WTC11 (cell line): ENCODE results near the gene SULT2B1. TPM values are rescaled to one million over a fixed set of nuclear protein-coding genes. Genes with fewer than 3 reads are reported as not detected.

Source experiments
- ELF4 ChIP-seq: sonication (generic); formaldehyde crosslinking; IDR thresholded peaks from 2 replicates; pipeline ENCODE4 v1.8.1; 2022; ENCODE audit warnings: low read depth, mild to moderate bottlenecking, moderate library complexity, missing genetic modification reagents
- ETV6 ChIP-seq: sonication (generic); formaldehyde crosslinking; IDR thresholded peaks from 2 replicates; pipeline ENCODE4 v1.8.1; 2022; ENCODE audit warnings: mild to moderate bottlenecking, missing genetic modification reagents
- FOXP1 ChIP-seq: sonication (generic); formaldehyde crosslinking; IDR thresholded peaks from 2 replicates; pipeline ENCODE4 v1.8.0; 2022; ENCODE audit warnings: missing genetic modification reagents, mild to moderate bottlenecking, moderate library complexity, borderline replicate concordance
- IRF2 ChIP-seq: sonication (generic); formaldehyde crosslinking; IDR thresholded peaks from 2 replicates; pipeline ENCODE4 v1.8.0; 2022; ENCODE audit warnings: low read depth, missing genetic modification reagents, borderline replicate concordance
- JAZF1 ChIP-seq: fragments of 250-450 bp; sonication (Bioruptor Pico); IDR thresholded peaks from 2 replicates; pipeline ENCODE4 v1.9.0; 2021; ENCODE audit warnings: moderate library complexity, mild to moderate bottlenecking, inconsistent platforms
- KAT7 ChIP-seq: sonication (generic); formaldehyde crosslinking; IDR thresholded peaks from 2 replicates; pipeline ENCODE4 v1.8.1; 2023; ENCODE audit warnings: missing genetic modification reagents, mild to moderate bottlenecking, borderline replicate concordance
- NFYB ChIP-seq: sonication (generic); formaldehyde crosslinking; conservative IDR thresholded peaks from 2 replicates; pipeline ENCODE4 v1.8.0; 2022; ENCODE audit warnings: low read depth, missing genetic modification reagents
- NR1H2 ChIP-seq: sonication (generic); formaldehyde crosslinking; IDR thresholded peaks from 2 replicates; pipeline ENCODE4 v1.9.0; 2021; ENCODE audit warnings: mild to moderate bottlenecking, moderate library complexity, missing genetic modification reagents
- NR2C2 ChIP-seq: sonication (generic); formaldehyde crosslinking; IDR thresholded peaks from 2 replicates; pipeline ENCODE4 v1.8.0; 2022; ENCODE audit warnings: mild to moderate bottlenecking, missing genetic modification reagents
- SMAD3 ChIP-seq: sonication (generic); formaldehyde crosslinking; IDR thresholded peaks from 2 replicates; pipeline ENCODE4 v1.8.0; 2022; ENCODE audit warnings: missing genetic modification reagents, mild to moderate bottlenecking, borderline replicate concordance
- SP1 ChIP-seq: sonication (generic); formaldehyde crosslinking; conservative IDR thresholded peaks from 2 replicates; pipeline ENCODE4 v1.8.1; 2022; ENCODE audit warnings: missing genetic modification reagents
- TP53 ChIP-seq: sonication (generic); formaldehyde crosslinking; IDR thresholded peaks from 2 replicates; pipeline ENCODE4 v1.8.1; 2023; ENCODE audit warnings: mild to moderate bottlenecking, missing genetic modification reagents
- ZNF138 ChIP-seq: sonication (generic); formaldehyde crosslinking; conservative IDR thresholded peaks from 2 replicates; pipeline ENCODE4 v1.8.1; 2022; ENCODE audit warnings: mild to moderate bottlenecking, moderate library complexity, missing genetic modification reagents
- ZNF671 ChIP-seq: fragments of 250-450 bp; sonication (Bioruptor Pico); IDR thresholded peaks from 2 replicates; pipeline ENCODE4 v1.8.0; 2021; ENCODE audit warnings: mild to moderate bottlenecking
- total RNA-seq: library from RNA; stranded (reverse); gene quantifications from 3 replicates; pipeline ENCODE4 v1.2.3, GENCODE V29; 2021
- TF ChIP-seq, protein P1 (sequence below): sonication (generic); formaldehyde crosslinking; IDR thresholded peaks from 2 replicates; pipeline ENCODE4 v1.8.1; 2023; ENCODE audit warnings: mild to moderate bottlenecking, moderate library complexity, missing genetic modification reagents
- TF ChIP-seq, protein P2 (sequence below): sonication (generic); formaldehyde crosslinking; IDR thresholded peaks from 2 replicates; pipeline ENCODE4 v1.8.1; 2022; ENCODE audit warnings: missing genetic modification reagents, borderline replicate concordance
- TF ChIP-seq, protein P3 (sequence below): sonication (generic); formaldehyde crosslinking; IDR thresholded peaks from 2 replicates; pipeline ENCODE4 v1.8.1; 2022; ENCODE audit warnings: low read depth, missing genetic modification reagents, borderline replicate concordance
- TF ChIP-seq, protein P4 (sequence below): fragments of 250-450 bp; sonication (Bioruptor Pico); IDR thresholded peaks from 2 replicates; pipeline ENCODE4 v1.9.0; 2021; ENCODE audit warnings: mild to moderate bottlenecking
- TF ChIP-seq, protein P5 (sequence below): sonication (generic); formaldehyde crosslinking; IDR thresholded peaks from 2 replicates; pipeline ENCODE4 v1.8.1; 2023; ENCODE audit warnings: mild to moderate bottlenecking, missing genetic modification reagents

SULT2B1 gene
- total RNA-seq, 1 experiment from 2014 or later: 0.96 TPM

DNA sequence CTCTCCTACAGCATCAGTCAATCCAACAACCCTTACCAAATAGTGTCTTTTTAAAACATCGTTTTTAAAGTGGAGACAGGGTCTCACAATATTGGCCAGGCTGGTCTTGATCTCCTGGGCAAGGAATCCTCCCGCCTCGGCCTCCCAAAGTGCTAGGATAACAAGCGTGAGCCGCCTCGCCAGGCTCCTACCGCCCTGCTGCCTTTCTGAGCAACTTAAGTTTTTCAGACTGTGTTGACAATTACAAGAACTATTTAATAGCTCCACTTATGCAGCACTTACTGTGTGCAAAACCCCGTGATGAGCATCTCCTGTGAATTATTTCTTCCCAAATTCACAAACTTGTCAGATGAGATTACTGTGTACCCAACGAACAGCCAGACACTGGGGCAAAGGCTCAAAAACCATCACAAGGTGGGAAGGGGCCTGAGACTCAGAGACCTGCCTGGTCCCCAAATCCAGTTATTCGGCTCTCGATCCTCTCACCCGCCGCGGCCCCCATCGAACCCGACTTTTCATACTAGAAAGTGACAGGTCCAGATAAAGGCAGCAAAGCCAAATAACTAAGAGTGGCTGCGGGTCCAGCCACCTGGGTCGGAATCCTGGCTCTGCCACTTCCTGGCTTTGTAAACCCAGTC is 66.4 kb downstream of the SULT2B1 start (continued):
- no peak for TF ChIP-seq SMAD3 (CRISPR knock-in tag)
- TF ChIP-seq KAT7 (CRISPR knock-in tag): no peak
- no peak for TF ChIP-seq ELF4
- no peak for TF ChIP-seq ETV6 (CRISPR knock-in tag)
- TF ChIP-seq, protein P1, sequence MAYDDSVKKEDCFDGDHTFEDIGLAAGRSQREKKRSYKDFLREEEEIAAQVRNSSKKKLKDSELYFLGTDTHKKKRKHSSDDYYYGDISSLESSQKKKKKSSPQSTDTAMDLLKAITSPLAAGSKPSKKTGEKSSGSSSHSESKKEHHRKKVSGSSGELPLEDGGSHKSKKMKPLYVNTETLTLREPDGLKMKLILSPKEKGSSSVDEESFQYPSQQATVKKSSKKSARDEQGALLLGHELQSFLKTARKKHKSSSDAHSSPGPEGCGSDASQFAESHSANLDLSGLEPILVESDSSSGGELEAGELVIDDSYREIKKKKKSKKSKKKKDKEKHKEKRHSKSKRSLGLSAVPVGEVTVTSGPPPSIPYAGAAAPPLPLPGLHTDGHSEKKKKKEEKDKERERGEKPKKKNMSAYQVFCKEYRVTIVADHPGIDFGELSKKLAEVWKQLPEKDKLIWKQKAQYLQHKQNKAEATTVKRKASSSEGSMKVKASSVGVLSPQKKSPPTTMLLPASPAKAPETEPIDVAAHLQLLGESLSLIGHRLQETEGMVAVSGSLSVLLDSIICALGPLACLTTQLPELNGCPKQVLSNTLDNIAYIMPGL (CRISPR knock-in tag): 0 out of 2 replicates have a peak, but pooled peaks have one; percentile 0
- no peak for TF ChIP-seq TP53 (CRISPR knock-in tag)
- TF ChIP-seq SP1 (CRISPR knock-in tag): no peak
- no peak for TF ChIP-seq NFYB (CRISPR knock-in tag)
- TF ChIP-seq ZNF138 (CRISPR knock-in tag): no peak
- TF ChIP-seq JAZF1 (CRISPR knock-in tag): no peak
- no peak for TF ChIP-seq IRF2 (CRISPR knock-in tag)
- TF ChIP-seq, protein P2, sequence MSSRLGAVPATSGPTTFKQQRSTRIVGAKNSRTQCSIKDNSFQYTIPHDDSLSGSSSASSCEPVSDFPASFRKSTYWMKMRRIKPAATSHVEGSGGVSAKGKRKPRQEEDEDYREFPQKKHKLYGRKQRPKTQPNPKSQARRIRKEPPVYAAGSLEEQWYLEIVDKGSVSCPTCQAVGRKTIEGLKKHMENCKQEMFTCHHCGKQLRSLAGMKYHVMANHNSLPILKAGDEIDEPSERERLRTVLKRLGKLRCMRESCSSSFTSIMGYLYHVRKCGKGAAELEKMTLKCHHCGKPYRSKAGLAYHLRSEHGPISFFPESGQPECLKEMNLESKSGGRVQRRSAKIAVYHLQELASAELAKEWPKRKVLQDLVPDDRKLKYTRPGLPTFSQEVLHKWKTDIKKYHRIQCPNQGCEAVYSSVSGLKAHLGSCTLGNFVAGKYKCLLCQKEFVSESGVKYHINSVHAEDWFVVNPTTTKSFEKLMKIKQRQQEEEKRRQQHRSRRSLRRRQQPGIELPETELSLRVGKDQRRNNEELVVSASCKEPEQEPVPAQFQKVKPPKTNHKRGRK: no peak
- TF ChIP-seq, protein P3, sequence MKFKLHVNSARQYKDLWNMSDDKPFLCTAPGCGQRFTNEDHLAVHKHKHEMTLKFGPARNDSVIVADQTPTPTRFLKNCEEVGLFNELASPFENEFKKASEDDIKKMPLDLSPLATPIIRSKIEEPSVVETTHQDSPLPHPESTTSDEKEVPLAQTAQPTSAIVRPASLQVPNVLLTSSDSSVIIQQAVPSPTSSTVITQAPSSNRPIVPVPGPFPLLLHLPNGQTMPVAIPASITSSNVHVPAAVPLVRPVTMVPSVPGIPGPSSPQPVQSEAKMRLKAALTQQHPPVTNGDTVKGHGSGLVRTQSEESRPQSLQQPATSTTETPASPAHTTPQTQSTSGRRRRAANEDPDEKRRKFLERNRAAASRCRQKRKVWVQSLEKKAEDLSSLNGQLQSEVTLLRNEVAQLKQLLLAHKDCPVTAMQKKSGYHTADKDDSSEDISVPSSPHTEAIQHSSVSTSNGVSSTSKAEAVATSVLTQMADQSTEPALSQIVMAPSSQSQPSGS (CRISPR knock-in tag): no peak
- TF ChIP-seq, protein P4, sequence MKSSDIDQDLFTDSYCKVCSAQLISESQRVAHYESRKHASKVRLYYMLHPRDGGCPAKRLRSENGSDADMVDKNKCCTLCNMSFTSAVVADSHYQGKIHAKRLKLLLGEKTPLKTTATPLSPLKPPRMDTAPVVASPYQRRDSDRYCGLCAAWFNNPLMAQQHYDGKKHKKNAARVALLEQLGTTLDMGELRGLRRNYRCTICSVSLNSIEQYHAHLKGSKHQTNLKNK (CRISPR knock-in tag): 0 out of 2 replicates have a peak, but pooled peaks have one; percentile 9
- TF ChIP-seq ZNF671 (CRISPR knock-in tag): no peak
- no peak for TF ChIP-seq NR2C2 (CRISPR knock-in tag)
- TF ChIP-seq, protein P5, sequence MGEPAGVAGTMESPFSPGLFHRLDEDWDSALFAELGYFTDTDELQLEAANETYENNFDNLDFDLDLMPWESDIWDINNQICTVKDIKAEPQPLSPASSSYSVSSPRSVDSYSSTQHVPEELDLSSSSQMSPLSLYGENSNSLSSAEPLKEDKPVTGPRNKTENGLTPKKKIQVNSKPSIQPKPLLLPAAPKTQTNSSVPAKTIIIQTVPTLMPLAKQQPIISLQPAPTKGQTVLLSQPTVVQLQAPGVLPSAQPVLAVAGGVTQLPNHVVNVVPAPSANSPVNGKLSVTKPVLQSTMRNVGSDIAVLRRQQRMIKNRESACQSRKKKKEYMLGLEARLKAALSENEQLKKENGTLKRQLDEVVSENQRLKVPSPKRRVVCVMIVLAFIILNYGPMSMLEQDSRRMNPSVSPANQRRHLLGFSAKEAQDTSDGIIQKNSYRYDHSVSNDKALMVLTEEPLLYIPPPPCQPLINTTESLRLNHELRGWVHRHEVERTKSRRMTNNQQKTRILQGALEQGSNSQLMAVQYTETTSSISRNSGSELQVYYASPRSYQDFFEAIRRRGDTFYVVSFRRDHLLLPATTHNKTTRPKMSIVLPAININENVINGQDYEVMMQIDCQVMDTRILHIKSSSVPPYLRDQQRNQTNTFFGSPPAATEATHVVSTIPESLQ (CRISPR knock-in tag): no peak
- TF ChIP-seq FOXP1 (CRISPR knock-in tag): no peak
- no peak for TF ChIP-seq NR1H2 (CRISPR knock-in tag)
